ENCODE measurements around the gene RABGAP1L. TPM values are rescaled to one million over a fixed set of nuclear protein-coding genes. Genes with fewer than 3 reads are reported as not detected.
"Not testable (repeated sequence)": the region's sequence is repeated elsewhere in the genome, so short reads cannot be mapped to it uniquely, and the experiment has no call there.

The RABGAP1L gene
- total RNA-seq, 4 donors from 2014 or later = 39.3 to 101 (median 63.7) TPM

DNA sequence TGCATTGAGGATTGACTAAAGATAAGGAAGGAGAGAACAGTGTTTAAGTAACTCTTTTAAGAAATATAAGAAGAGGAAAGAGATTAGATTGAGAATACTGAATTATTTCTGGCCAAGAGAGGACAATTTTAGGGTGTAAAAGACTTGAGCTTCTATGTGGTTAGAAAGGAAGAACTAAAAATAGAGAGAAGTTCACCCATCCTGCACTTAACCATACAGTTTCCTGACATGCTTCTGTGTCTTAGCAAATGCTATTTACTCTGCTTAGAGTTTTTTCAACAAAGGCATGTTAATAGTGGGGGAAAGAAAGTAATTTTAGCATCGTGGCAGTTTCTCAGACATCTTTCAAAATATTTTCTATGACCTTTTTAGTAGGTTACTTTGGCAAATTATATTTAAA, 165.6 kb downstream of the RABGAP1L start:
- intact Hi-C loops (cut with DNase I) = no loop called here
- peaks cover 0 to 18% (median 5%) of the 10 kb centered on the region in 4 donors for H3K9me3 ChIP-seq
- DNase-seq (ENCODE audit: extremely low spot score) = no peak
- no peak overlapping the region for H3K27ac ChIP-seq (replicated peaks in 1 of 4)
- H3K36me3 ChIP-seq = peaks cover 0 to 16% (median 9%) of the 10 kb centered on the region in 4 donors
- no peaks in the 10 kb centered on the region for H3K4me1 ChIP-seq
- TF ChIP-seq CTCF (IDR thresholded peaks at IDR 0.05) (no peak), POLR2A (IDR thresholded peaks at IDR 0.05; ENCODE audit: low read depth) (no peak), EP300 (IDR thresholded peaks at IDR 0.05) (no peak), POLR2AphosphoS5 (IDR thresholded peaks at IDR 0.05) (no peak)
- H3K27me3 ChIP-seq = no peaks in the 10 kb centered on the region
- no peak overlapping the region for H3K4me3 ChIP-seq
- 58% methylated on average over 1 of the region's 1 CpG for WGBS

- 97% methylated on average over 3 of the region's 3 CpGs for WGBS
- DNase-seq (ENCODE audit: extremely low spot score) = no peak
- intact Hi-C loops (cut with DNase I) = no loop called here
- Histone ChIP-seq H3K27me3 (no peaks in the 10 kb centered on the region), H3K36me3 (peaks cover 0 to 10% (median 5%) of the 10 kb centered on the region in 4 donors), H3K9me3 (peaks cover 0 to 9% (median 1%) of the 10 kb centered on the region in 4 donors), H3K4me3 (no peak overlapping the region), H3K27ac (replicated peaks in 1 of 4) (no peak overlapping the region), H3K4me1 (no peaks in the 10 kb centered on the region)
- TF ChIP-seq POLR2A (IDR thresholded peaks at IDR 0.05; ENCODE audit: low read depth) (no peak), EP300 (IDR thresholded peaks at IDR 0.05) (no peak), POLR2AphosphoS5 (IDR thresholded peaks at IDR 0.05) (no peak), CTCF (IDR thresholded peaks at IDR 0.05) (no peak)
These were observed 167.0 kb downstream of the RABGAP1L start for GRCh38 chr1:174326278-174326677.

DNA sequence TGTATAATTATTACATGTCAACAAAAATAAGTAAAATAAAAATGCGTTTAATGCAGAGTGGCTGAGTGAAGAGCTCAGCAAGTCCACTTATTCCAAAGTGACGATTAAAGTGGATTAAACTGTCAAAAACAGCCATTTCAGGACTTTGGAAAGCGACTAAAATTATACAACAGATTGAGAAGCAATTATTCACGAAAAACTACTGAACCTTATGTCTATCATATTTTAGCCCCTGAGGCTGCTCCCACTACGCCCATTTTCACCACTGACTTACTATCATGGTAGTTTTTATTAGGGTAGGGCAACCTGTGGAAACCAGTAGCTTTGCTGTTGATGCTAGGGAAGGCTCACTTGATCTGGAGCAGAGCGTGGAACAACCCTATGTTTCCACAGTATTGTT, 174.1 kb downstream of the RABGAP1L start:
- H3K27me3 ChIP-seq = no peaks in the 10 kb centered on the region
- no peak overlapping the region for H3K4me3 ChIP-seq
- H3K4me1 ChIP-seq = no peaks in the 10 kb centered on the region
- 90% methylated on average over 6 of the region's 6 CpGs for WGBS
- TF ChIP-seq EP300 (IDR thresholded peaks at IDR 0.05) = no peak
- TF ChIP-seq POLR2AphosphoS5 (IDR thresholded peaks at IDR 0.05) = no peak
- TF ChIP-seq POLR2A (IDR thresholded peaks at IDR 0.05; ENCODE audit: low read depth) = no peak
- TF ChIP-seq CTCF (IDR thresholded peaks at IDR 0.05) = no peak
- no peak for DNase-seq (ENCODE audit: extremely low spot score)
- intact Hi-C loops (cut with DNase I) = no loop called here
- no peak overlapping the region for H3K27ac ChIP-seq (replicated peaks in 1 of 4)
- no peaks in the 10 kb centered on the region for H3K9me3 ChIP-seq
- peaks cover 0 to 5% (median 0%) of the 10 kb centered on the region in 4 donors for H3K36me3 ChIP-seq

DNA sequence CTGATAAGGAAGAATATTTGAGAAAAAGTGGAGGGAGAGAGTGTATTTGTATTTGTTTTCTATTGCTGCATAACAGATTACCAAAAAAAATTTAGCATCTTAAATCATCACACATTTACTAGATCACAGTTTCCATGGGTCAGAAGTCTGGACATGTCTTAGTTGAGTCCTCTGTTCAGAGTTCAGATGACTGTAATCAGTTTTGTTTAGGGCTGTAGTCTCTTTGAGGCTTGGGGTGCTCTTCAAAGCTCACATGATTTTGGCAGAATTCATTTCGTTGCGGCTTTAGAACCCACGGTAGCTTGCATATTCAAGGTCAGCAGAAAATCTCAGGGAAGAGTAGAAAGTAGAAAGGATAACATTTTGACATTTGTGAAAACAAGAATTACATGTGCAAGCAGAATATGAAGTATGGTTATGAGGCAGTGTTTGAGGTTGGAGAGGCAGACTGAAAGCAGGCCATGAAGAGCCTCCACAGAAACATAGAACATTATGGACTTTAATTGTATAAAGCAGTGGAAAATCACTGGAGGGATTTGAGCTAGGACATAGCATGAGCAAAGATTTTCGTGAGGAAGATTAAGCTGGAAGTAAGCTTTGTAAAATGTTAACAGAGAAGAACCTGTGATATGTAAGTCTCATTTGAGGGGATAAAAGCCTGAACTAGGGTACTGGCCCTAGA, 177.8 kb downstream of the RABGAP1L start:
- peaks cover 0 to 5% (median 0%) of the 10 kb centered on the region in 4 donors for H3K36me3 ChIP-seq
- H3K27ac ChIP-seq (replicated peaks in 1 of 4) = no peak overlapping the region
- no peak for TF ChIP-seq POLR2AphosphoS5 (IDR thresholded peaks at IDR 0.05)
- no peaks in the 10 kb centered on the region for H3K9me3 ChIP-seq
- H3K4me3 ChIP-seq = no peak overlapping the region
- intact Hi-C loops (cut with DNase I) = no loop called here
- H3K4me1 ChIP-seq = no peaks in the 10 kb centered on the region
- no peaks in the 10 kb centered on the region for H3K27me3 ChIP-seq
- 74% methylated on average over 4 of the region's 4 CpGs for WGBS
- DNase-seq (ENCODE audit: extremely low spot score) = no peak

- H3K9me3 ChIP-seq; intact Hi-C loops (cut with DNase I); H3K27me3 ChIP-seq; DNase-seq (ENCODE audit: extremely low spot score); H3K27ac ChIP-seq (replicated peaks in 1 of 4); H3K4me3 ChIP-seq; H3K4me1 ChIP-seq; H3K36me3 ChIP-seq: not testable (repeated sequence)
- 89% methylated on average over 1 of the region's 1 CpG for WGBS
These were observed 181.1 kb downstream of the RABGAP1L start for GRCh38 chr1:174340404-174340803.

DNA sequence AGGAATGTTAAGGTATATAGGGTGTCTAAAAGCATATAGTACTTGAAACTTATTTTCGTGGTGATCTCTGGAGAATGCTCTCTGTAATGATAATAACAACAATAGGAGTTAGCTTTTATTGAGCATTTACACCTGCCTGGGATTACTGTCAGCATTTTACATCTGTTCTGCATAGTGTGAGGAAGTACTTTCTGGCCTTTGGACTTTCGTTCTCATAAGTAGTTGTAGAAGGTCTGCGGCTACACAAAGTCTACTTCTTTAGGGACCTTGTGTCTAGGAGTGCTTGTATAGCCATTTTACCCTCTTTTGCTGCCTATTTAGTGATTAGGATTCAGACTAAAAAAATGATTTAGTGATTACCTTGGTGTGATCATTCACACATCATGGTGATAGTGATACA, 184.8 kb downstream of the RABGAP1L start:
- TF ChIP-seq EP300 (IDR thresholded peaks at IDR 0.05) = no peak
- TF ChIP-seq POLR2AphosphoS5 (IDR thresholded peaks at IDR 0.05) = no peak
- no peak for TF ChIP-seq POLR2A (IDR thresholded peaks at IDR 0.05; ENCODE audit: low read depth)
- TF ChIP-seq CTCF (IDR thresholded peaks at IDR 0.05) = no peak
- intact Hi-C loops (cut with DNase I) = no loop called here
- no peaks in the 10 kb centered on the region for H3K27me3 ChIP-seq

More for the DNA sequence above, 184.8 kb downstream of the RABGAP1L start:
- peaks cover 0 to 5% (median 0%) of the 10 kb centered on the region in 4 donors for H3K9me3 ChIP-seq
- H3K27ac ChIP-seq (replicated peaks in 1 of 4) = no peak overlapping the region
- no peak overlapping the region for H3K4me3 ChIP-seq
- H3K36me3 ChIP-seq = no peaks in the 10 kb centered on the region
- no peaks in the 10 kb centered on the region for H3K4me1 ChIP-seq
- no peak for DNase-seq (ENCODE audit: extremely low spot score)
- WGBS = 83% methylated on average over 3 of the region's 3 CpGs
